ENCODE results near the gene LNP1.

LNP1 gene

DNA sequence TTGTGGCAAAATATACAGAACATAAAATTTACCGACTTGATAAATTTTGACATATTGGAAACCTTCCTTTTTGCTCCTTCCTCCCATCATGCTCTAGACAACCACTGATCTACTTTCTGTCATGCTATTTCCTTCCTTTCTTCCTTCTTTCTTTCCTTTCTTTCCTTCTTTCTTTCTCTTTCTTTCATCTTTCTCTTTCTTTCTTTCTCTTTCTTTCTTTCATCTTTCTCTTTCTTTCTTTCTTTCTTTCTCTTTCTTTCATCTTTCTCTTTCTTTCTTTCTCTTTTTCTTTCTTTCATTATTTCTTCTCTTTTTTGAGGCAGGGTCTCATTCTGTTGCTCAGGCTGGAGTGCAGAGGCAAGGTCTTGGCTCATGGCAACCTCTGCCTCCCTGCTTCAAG lies 82.2 kb downstream of the LNP1 start:
- no peak for DNase-seq

- DNase-seq, result no peak
Measured at GRCh38 chr3:100486808-100487207, 85.5 kb downstream of the LNP1 start.

DNA sequence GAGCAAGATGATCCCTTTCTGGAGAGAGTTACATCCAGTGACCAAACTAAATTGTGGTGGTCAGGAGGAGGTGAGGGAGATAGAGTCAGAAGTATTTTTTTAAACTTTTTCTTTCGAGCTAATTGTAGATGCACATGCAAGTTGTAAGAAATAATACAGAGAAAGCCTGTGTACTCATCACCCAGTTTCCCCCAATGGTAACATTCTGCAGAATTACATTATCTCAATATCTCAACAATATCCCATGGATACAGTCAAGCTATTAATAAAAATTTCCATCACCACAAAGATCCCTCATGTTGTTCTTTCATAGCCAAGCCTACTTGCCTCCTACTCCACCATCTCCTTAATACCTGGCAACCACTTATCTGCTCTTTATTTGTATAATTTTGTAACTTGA lies 87.8 kb downstream of the LNP1 start:
- no peak for DNase-seq

GRCh38 chr3:100492059-100493006 lies 91.0 kb downstream of the LNP1 start, which contains the start of gene TMEM45A:
Gene TMEM45A (plus strand): TSS chr3:100492619. CDS start chr3:100555212, 62,593 bp downstream.
- peak; percentile 71 to 79 for DNase-seq

DNA sequence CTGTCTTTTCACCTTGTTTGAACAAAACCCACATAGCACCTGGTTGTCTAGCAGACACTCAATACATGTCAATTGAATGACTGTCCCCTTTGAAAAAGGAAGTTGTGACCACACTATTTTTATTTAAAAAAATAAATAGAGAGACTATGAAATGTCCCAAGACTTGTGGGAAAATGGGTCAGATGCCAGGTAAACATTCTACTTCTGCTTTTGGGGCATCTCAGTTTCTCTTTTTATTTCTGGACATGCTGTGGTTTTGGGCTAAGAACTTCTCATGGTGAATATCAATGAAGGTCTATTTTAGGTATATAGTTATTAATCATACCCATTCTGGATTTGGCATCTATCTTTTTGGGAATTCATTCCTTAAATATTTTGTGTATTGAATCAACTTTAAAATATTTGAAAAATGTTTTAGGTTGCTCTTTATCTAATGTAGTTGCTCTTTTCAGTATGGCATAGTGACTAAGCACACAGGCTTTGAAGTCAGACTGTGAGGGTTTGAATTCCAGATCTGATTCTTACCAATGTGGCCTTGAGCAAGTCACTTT lies 95.4 kb downstream of the LNP1 start:
- DNase-seq, result no peak

GRCh38 chr3:100499651-100500050 lies 98.3 kb downstream of the LNP1 start:
- DNase-seq, result no peak

- DNase-seq, result no peak
Measured at GRCh38 chr3:100500320-100500880, 99.1 kb downstream of the LNP1 start.

DNA sequence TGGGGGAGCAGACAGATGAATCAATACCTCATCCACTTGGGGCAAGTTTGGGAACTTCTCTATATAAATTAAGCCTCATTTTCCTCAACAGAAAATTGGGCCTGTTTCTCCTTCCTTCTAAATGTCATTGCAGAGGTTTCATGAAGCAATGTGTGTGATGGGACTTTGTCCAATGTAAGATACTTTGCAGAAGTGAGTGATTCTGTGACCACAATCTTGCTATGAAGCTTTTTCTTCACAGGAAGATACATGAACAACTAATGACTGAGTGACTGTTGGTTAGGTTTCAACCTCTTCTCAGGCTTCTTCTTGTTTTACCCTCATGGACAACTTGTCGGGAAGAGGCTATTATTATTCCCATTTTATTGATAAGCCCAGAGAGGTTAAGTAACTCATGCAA lies 102.1 kb downstream of the LNP1 start:
- no peak for DNase-seq

All from stimulated activated CD4-positive, alpha-beta T cell treated with anti-CD3 and anti-CD28 coated beads, Interleukin-2, amount 100 ng/mL, for 48 hours (primary cell).